B cell (primary cell): ENCODE measurements around the gene EDN1. TPM values are rescaled to one million over a fixed set of nuclear protein-coding genes. Genes with fewer than 3 reads are reported as not detected.

Source experiments
- ATAC-seq: fragments of 200-7000 bp; cut with Tn5 transposase; one replicate; pipeline ENCODE4 v1.10.0; 2021; ENCODE audit warnings: low read depth, mild to moderate bottlenecking, moderate number of reproducible peaks, moderate library complexity
- CTCF ChIA-PET: fragments of 350-600 bp; sonication (Branson Sonifier 250); formaldehyde crosslinking; loops from one replicate; lab custom pipeline; 2021; ENCODE audit warnings: antibody characterized with exemption, inconsistent platforms; lab: Charles Lee
- POLR2A ChIA-PET: fragments of 350-600 bp; sonication (Branson Sonifier 250); formaldehyde crosslinking; loops from one replicate; lab custom pipeline; 2021; ENCODE audit warnings: antibody characterized with exemption; lab: Charles Lee
- DNase-seq: peaks from one replicate; pipeline ENCODE4 v3.0.0; 2013
- H2AFZ ChIP-seq: 2 replicates; pipeline ENCODE4 v1.6.1; 2012; ENCODE audit warnings: mild to moderate bottlenecking, low read depth, low read length; ENCODE audit not compliant: insufficient read depth, poor library complexity, severe bottlenecking
- H3K27ac ChIP-seq, 2 donors: 1 replicate in 1 of 2; 2 replicates in 1 of 2; pipeline ENCODE4 v1.5.1; 2012 to 2013; ENCODE audit warnings: low read length in 2 of 2, mild to moderate bottlenecking in 2 of 2, moderate library complexity in 1 of 2
- H3K27me3 ChIP-seq, 4 experiments: fragments of 200-600 bp in 1 of 4; sonication (generic) in 1 of 4; replicated peaks in 1 of 4; 1 replicate in 2 of 4; 2 replicates in 2 of 4; pipeline versions ENCODE4 v1.6.1 to v1.7.0; 2013 to 2016; ENCODE audit warnings: low read length in 3 of 4, mild to moderate bottlenecking in 2 of 4, mixed read lengths in 1 of 4, moderate library complexity in 1 of 4; ENCODE audit not compliant: insufficient read depth in 4 of 4, control insufficient read depth in 3 of 4; ENCODE audit errors: control extremely low read depth in 1 of 4
- H3K36me3 ChIP-seq, 2 experiments: replicated peaks in 1 of 2; 1 replicate in 1 of 2; 2 replicates in 1 of 2; pipeline versions ENCODE4 v1.6.1 to v1.7.1; 2013; ENCODE audit warnings: low read length in 1 of 2; ENCODE audit not compliant: insufficient read depth in 2 of 2, control insufficient read depth in 1 of 2; ENCODE audit errors: control extremely low read depth in 1 of 2, extremely low read depth in 1 of 2
- H3K4me1 ChIP-seq, 2 donors: fragments of 200-600 bp in 1 of 2; sonication (generic) in 1 of 2; 1 replicate in 1 of 2; 2 replicates in 1 of 2; pipeline versions ENCODE4 v1.5.1 to v1.6.1; 2013 to 2017; ENCODE audit warnings: low read length in 2 of 2; ENCODE audit not compliant: control insufficient read depth in 2 of 2, insufficient read depth in 2 of 2
- H3K4me2 ChIP-seq: replicated peaks from 2 replicates; pipeline ENCODE3; 2012; ENCODE audit warnings: mild to moderate bottlenecking, low read depth, low read length; ENCODE audit not compliant: poor library complexity, severe bottlenecking
- H3K4me3 ChIP-seq, 5 experiments: fragments of 200-600 bp in 1 of 5; sonication (generic) in 1 of 5; 1 replicate in 3 of 5; 2 replicates in 2 of 5; pipeline versions ENCODE4 v1.5.1 to v1.7.0; 2011 to 2016; ENCODE audit warnings: low read length in 4 of 5, mild to moderate bottlenecking in 4 of 5, low read depth in 2 of 5, control low read depth in 1 of 5, moderate library complexity in 1 of 5; ENCODE audit not compliant: insufficient read depth in 1 of 5; ENCODE audit errors: control extremely low read depth in 1 of 5, extremely low read depth in 1 of 5
- H3K79me2 ChIP-seq: fragments of 200-600 bp; sonication (generic); one replicate; pipeline ENCODE4 v1.6.0; 2016; ENCODE audit warnings: low read length; ENCODE audit not compliant: control insufficient read depth, insufficient read depth
- H3K9ac ChIP-seq: fragments of 200-600 bp; sonication (generic); 2 replicates; pipeline ENCODE4 v1.6.1; 2017; ENCODE audit warnings: mild to moderate bottlenecking, low read length, moderate library complexity
- H3K9me3 ChIP-seq, 3 donors: one replicate each; pipeline versions ENCODE4 v1.6.1 to v1.7.1; 2013; ENCODE audit warnings: low read length in 2 of 3; ENCODE audit not compliant: control insufficient read depth in 2 of 3, insufficient read depth in 1 of 3; ENCODE audit errors: control extremely low read depth in 1 of 3
- H4K20me1 ChIP-seq: 2 replicates; pipeline ENCODE4 v1.6.0; 2012; ENCODE audit warnings: mild to moderate bottlenecking, low read length; ENCODE audit not compliant: insufficient read depth, control insufficient read depth, poor library complexity, severe bottlenecking
- H3K27ac Mint-ChIP-seq: one replicate; pipeline ENCODE4 v1.8.0; 2021; ENCODE audit warnings: mixed read lengths
- H3K27me3 Mint-ChIP-seq: one replicate; pipeline ENCODE4 v1.8.0; 2021; ENCODE audit warnings: mixed read lengths
- H3K4me1 Mint-ChIP-seq: one replicate; pipeline ENCODE4 v1.8.0; 2021; ENCODE audit warnings: mixed read lengths
- H3K4me3 Mint-ChIP-seq: one replicate; pipeline ENCODE4 v1.8.0; 2021; ENCODE audit warnings: mixed read lengths
- H3K9me3 Mint-ChIP-seq: one replicate; pipeline ENCODE4 v1.8.0; 2022; ENCODE audit warnings: mixed read lengths; ENCODE audit not compliant: insufficient read depth
- EZH2 ChIP-seq: IDR thresholded peaks from 2 replicates; pipeline ENCODE4 v1.6.1; 2012; ENCODE audit warnings: borderline replicate concordance, low read depth, mild to moderate bottlenecking, moderate library complexity, low read length; ENCODE audit not compliant: insufficient read depth, poor library complexity, severe bottlenecking
- whole genome bisulfite sequencing: methylation state at CpG from one replicate; pipeline ENCODE4 v1.1.5; 2013; ENCODE audit warnings: missing lambda C conversion rate; ENCODE audit not compliant: insufficient coverage; 5-methylcytosine and 5-hydroxymethylcytosine counted together
- intact Hi-C: fragments of 100-400 bp; cut with micrococcal nuclease; formaldehyde crosslinking; loops from one replicate; pipeline ENCODE4 v1.10.0; 2022
- polyA plus RNA-seq: library from polyadenylated mRNA; depleted of rRNA; stranded (reverse); fragments of >200 nt; gene quantifications from 2 replicates; pipeline ENCODE4 v1.2.3, GENCODE V29; 2012
- total RNA-seq, 2 donors: library from RNA; stranded (reverse); fragments of 120-200 nt in 1 of 2; gene quantifications; 1 replicate in 1 of 2; 2 replicates in 1 of 2; pipeline versions ENCODE4 v1.2.3 to v1.2.4, GENCODE V29; 2013 to 2022
- TF ChIP-seq, protein P1 (sequence below): fragments of 200-600 bp; IDR thresholded peaks from one replicate; pipeline ENCODE4 v1.8.0; 2022; ENCODE audit warnings: antibody characterized with exemption, mild to moderate bottlenecking

EDN1 gene
- total and polyA plus RNA-seq, 2 donors (not counting 1 experiment from before 2014, with no cell fraction given): 1.4 to 2.1 TPM

DNA sequence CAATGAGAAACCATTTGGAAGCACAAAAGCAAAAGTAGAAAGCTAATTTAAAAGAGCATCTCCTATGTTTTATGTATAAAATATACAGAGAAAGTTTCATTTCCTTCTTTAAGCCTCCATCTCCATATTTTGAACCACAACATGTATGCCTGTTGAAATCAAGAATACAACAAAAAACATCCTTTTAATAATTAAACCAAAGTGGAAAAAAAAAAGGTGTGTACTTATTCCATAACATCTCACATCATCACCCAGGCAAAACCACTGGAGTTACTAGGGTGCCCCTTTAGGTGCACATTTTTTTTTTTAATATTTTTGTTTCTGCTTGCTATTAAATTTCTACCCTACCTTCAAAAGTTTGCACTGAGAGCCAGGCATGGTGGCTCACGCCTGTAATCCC is 43.0 kb downstream of the EDN1 start:
- H3K4me3 ChIP-seq: no peak overlapping the region
- H3K4me2 ChIP-seq: no peak overlapping the region
- Mint-ChIP-seq H3K9me3 (no peaks in the 10 kb centered on the region), H3K4me3 (no peak overlapping the region), H3K27me3 (peaks cover 4% of the 10 kb centered on the region), H3K4me1 (peaks cover 11% of the 10 kb centered on the region), H3K27ac (no peak overlapping the region)
- TF ChIP-seq EZH2: no peak
- TF ChIP-seq, protein P1, sequence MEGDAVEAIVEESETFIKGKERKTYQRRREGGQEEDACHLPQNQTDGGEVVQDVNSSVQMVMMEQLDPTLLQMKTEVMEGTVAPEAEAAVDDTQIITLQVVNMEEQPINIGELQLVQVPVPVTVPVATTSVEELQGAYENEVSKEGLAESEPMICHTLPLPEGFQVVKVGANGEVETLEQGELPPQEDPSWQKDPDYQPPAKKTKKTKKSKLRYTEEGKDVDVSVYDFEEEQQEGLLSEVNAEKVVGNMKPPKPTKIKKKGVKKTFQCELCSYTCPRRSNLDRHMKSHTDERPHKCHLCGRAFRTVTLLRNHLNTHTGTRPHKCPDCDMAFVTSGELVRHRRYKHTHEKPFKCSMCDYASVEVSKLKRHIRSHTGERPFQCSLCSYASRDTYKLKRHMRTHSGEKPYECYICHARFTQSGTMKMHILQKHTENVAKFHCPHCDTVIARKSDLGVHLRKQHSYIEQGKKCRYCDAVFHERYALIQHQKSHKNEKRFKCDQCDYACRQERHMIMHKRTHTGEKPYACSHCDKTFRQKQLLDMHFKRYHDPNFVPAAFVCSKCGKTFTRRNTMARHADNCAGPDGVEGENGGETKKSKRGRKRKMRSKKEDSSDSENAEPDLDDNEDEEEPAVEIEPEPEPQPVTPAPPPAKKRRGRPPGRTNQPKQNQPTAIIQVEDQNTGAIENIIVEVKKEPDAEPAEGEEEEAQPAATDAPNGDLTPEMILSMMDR: no peak
- H3K36me3 ChIP-seq: no peaks in the 10 kb centered on the region
- H3K79me2 ChIP-seq: no peaks in the 10 kb centered on the region
- CTCF ChIA-PET: no interaction called here
- WGBS: no CpG with 5 or more reads among the region's 1 CpG
- peaks cover 3% of the 10 kb centered on the region in 2 donors for H3K4me1 ChIP-seq
- no peak overlapping the region for H2AFZ ChIP-seq
- H3K27ac ChIP-seq: no peak overlapping the region
- H4K20me1 ChIP-seq: no peaks in the 10 kb centered on the region
- no peaks in the 10 kb centered on the region for H3K9me3 ChIP-seq
- POLR2A ChIA-PET: no interaction called here
- no peaks in the 10 kb centered on the region for H3K27me3 ChIP-seq
- intact Hi-C loops: no loop called here
- ATAC-seq (no peak), DNase-seq (no peak)
- no peak overlapping the region for H3K9ac ChIP-seq

DNA sequence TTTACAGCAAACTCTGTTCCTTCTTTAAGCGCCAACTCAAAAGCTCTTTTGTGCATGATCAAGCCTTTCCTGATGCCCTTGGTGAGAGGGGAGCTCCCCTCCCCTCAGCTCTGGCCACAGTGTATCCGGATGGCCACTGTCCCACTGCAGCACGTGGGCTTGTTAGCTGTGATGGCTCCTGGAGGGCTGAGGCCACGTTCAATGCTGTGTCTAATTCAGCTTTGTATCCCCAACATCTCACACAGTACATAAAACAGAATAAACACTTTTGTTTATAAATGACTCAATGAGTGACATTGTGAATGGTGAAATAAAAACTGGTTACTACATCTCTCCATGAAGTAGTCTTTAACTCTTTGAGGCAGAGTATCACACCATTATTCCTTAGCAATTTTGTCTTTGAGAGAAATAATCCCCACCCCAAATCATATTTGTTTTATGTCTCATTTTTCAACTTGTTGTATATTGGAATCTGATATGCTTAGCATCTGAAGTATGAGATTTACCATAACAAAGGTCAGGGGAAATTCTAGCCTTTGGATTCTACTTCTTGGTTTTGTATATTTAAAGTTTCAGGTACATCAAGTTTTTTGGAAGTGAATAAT is 44.5 kb downstream of the EDN1 start:
- H3K27ac Mint-ChIP-seq: no peak overlapping the region
- Histone ChIP-seq H3K4me2 (no peak overlapping the region), H3K9me3 (no peaks in the 10 kb centered on the region), H3K4me3 (no peak overlapping the region), H2AFZ (no peak overlapping the region), H3K79me2 (no peaks in the 10 kb centered on the region), H3K9ac (no peak overlapping the region), H3K4me1 (peaks cover 3% of the 10 kb centered on the region in 2 donors), H3K27ac (no peak overlapping the region), H3K36me3 (no peaks in the 10 kb centered on the region), H3K27me3 (no peaks in the 10 kb centered on the region), H4K20me1 (no peaks in the 10 kb centered on the region)
- ChIA-PET CTCF (no interaction called here), POLR2A (no interaction called here)
- peaks cover 11% of the 10 kb centered on the region for H3K4me1 Mint-ChIP-seq
- ATAC-seq (no peak), DNase-seq (no peak)
- TF ChIP-seq EZH2: no peak
- TF ChIP-seq, protein P1: no peak
- no peak overlapping the region for H3K4me3 Mint-ChIP-seq
- H3K9me3 Mint-ChIP-seq: no peaks in the 10 kb centered on the region
- intact Hi-C loops: no loop called here
- 100% methylated on average over 1 of the region's 4 CpGs for WGBS
- H3K27me3 Mint-ChIP-seq: no peaks in the 10 kb centered on the region
